GM19468 (cell line): ENCODE data around the gene SLC16A12.
"Not testable (repeated sequence)": the region's sequence is repeated elsewhere in the genome, so short reads cannot be mapped to it uniquely, and the experiment has no call there.

Source experiments
- ATAC-seq: cut with Tn5 transposase; IDR thresholded peaks from one replicate; pipeline ENCODE4 v1.9.1; 2021; ENCODE audit warnings: mild to moderate bottlenecking, moderate library complexity, moderate number of reproducible peaks; ENCODE audit not compliant: unreplicated experiment; ENCODE audit errors: extremely low read depth

The SLC16A12 gene

DNA sequence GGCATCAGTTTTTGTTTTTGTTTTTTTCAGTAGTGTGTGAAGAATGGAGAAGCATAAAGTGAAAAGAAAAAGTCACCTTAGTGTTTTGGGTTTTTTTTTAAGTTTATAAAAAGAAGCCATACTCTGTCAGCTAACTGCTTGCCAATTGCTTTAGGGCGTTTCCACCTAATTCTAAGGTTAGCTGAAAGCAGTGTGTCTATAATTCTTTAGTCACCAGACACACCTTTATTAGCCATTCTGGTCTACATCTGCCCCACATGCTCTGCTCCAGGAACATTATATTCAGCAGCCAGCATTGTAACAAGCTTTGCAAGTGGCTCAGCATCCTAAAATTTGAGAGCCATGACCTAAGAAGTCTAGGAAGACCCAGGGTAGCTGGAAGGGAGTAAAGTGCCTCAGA lies 14.1 kb upstream of the SLC16A12 start:
- ATAC-seq: no peak

DNA sequence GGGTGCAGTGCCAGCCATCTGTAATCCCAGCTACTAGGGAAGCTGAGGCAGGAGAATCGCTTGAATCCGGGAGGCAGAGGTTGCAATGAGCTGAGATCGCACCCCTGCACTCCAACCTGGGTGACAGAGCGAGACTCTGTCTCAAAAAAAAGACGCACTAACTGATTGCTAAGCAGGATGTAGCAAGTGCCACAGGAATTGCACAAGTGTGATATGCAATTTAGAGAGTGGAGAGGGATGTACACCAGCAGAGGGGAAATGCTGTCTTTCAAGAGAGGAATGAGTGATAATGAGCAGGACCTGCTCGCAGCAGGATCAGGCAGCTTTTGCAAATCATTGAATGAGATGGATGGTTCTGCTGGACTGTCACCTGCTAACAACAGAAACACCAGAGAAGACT lies 13.3 kb upstream of the SLC16A12 start:
- no peak for ATAC-seq

DNA sequence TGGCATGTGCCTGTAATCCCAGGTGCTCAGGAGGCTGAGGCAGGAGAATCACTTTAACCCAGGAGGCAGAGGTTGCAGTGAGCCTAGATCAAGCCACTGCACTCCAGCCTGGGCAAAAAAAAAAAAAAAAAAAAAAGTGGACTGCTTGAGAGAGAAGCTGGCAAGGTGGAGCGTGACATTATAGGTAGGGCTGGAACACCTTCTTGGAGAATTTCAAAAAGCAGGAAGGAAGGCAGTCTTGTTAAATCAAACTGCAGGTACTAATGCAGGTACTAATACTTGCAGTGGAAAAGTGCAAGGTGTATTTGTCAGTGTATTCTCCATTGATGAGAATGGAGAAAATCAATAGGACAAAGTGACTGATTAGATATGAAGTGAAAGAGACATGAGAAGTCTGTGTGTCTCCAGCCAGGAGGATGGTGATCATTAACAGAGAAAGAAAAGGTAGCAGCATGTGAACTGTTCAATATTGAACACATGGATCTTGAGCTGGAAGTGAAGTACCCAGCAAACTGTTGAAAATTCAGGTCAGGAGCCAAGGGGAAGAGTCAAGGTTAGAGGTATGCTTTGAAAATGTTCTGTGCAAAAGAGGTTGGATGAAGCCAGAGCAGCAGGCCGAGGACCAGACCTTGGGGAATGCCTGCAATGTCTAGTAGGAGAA lies 12.6 kb upstream of the SLC16A12 start:
- no peak for ATAC-seq

DNA sequence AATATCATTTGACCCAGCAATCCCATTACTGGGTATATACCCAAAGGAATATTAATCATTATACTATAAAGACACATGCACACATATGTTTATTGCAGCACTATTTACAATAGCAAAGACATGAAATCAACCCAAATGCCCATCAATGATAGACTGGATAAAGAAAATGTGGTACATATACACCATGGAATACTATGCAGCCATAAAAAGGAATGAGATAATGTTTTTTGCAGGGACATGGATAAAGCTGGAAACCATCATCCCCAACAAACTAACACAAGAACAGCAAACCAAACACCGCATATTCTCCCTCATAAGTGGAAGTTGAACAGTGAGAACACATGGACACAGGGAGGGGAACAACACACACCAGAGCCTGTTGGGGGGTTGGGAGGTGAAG lies 11.3 kb upstream of the SLC16A12 start:
- not testable (repeated sequence) for ATAC-seq

DNA sequence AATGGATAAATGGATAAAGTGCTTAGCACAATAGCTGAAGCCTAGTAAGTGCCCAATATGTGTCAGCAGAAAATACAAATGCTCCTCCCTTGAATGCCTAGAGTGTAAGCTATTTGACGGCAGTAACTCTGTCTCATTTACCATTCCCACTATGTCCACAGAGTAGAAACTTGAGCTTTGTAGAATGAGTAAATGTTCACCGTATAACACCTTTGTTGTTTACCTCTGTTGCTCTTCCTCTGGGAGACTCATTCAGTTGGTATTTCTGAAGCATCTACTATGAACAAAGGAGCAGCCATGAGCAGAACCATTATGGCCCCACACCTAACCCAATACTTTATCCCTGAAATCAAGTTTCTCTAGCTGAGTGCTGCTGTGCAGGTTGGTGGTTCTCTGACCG lies 8.4 kb upstream of the SLC16A12 start:
- no peak for ATAC-seq

DNA sequence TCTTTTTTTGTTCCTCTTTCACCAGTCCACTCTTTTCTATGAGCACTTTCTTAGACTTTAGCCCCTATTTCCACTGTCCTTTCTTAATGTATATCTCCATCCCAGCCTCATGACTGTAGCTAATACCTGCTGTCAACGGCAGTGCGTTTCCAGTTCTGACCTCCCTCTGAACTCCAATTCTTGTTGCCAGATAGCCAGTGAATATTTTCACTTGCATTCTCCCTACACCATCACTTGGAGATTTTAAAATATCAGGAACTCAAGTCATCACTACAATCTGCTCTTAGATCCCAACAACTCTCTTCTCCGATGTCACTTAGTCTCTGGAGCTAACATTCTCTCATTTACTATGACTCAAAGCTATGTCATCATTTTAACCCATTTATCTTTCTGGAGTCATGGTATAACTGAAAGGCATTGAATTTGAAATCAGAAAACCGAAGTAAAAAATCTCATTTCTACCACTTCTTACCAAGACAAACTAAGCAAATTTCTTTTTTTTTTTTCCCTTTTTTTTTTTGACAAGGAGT lies 5.1 kb upstream of the SLC16A12 start:
- ATAC-seq: no peak

DNA sequence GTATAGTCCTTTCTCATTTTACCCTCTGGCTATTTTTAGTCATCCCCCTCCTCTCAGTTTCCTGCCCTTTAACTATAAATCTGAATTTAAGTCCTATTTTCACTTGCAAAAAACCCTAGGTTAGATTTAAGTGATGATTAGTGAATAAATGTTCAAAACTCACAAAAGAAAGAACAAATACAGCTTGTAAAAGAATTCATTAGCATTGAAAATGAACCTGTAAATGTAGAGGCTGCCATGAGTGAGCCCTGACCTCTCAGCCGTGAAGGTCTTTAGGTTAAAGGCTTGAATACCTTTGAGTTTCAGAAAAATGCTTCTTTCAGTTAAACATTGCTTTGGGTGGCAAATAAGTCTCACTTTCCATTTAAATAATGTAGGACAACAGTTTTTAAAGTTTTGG lies 2.0 kb upstream of the SLC16A12 start:
- ATAC-seq: no peak

DNA sequence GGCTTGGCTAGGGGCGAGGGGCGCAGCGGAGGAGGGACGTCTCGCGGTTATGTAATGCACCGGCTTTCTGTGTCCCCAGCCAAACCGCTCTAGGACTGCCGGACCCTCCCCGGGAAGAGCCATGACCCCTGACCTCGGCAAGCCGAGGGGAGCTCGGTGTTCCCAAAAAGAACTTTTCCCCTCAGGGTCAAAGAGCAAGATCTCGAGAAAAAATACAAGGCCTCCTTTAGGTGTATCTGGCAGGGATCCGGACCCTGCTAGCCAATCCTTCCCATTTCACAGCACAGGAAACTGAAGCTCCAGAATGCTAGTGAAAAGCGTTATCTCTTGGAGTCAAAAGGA lies 590 bp upstream of the SLC16A12 start:
- no peak for ATAC-seq

DNA sequence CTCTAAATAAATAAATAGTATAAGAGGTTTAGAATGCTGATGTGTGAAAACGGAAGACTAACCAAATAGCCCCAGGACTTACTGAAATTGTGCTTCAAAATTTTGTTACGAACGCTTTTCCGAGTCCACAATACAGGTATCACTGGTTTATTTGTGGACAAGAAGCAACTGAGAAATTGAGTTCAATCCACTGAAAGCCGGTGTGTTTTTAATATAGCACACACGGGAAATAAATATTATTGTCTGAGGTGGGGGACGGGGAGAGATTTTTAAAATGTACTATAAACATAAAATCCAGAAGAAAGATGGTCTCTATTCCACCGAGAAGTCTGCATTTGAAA lies 598 bp downstream of the SLC16A12 start:
- ATAC-seq: no peak

DNA sequence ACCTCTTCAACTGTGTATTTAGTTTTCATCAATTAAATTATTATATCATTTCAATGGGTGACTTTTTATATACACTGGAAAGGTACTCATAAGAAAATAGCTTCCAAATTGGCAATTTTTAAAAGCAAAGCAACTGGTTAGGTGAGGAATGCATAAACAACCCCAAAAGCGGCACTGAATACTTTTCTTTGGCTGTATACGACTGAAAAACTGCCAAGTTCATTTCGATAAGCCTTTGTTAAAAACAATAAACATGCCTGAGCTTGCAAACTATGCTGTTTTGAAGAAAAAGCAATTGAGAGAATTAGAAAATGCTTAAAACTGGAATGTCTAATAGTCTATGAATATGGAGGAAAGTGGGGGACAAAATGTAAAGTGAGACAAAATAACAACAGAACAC lies 2.9 kb downstream of the SLC16A12 start:
- ATAC-seq: no peak

DNA sequence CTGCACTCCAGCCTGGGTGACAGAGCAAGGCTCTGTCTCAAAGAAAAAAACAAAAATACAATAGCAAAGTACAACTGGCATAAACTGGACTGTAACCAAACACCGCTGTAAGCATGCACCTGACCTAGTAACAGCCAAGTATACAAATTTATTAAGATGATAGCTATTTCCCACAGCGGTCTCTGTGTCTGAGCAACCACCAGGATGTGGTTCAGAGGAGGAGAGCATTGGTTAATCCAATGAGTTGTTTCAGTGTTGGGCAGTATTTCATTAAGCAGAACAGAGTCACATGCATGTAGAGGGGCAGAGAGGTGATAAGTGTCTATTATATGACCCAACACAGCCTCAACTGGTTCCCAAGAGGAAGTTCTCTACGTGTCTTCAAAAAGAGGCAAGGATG lies 4.0 kb downstream of the SLC16A12 start:
- ATAC-seq: no peak

DNA sequence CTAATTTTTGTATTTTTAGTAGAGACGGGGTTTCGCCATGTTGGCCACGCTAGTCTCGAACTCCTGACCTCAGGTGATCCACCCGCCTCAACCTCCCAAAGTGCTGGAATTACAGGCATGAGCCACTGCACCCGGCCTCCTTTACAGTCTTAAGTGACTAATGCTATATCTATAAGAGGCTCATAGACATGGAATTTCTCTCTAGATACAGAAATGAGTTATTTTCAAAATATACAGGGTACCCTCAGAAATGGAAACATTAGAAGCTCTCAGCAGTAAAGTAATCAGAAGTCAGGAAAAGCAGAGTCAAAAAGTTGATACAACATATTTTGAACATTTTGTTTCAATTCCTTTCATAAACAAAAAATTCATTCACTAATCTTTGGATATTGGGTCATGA lies 5.7 kb downstream of the SLC16A12 start:
- not testable (repeated sequence) for ATAC-seq

DNA sequence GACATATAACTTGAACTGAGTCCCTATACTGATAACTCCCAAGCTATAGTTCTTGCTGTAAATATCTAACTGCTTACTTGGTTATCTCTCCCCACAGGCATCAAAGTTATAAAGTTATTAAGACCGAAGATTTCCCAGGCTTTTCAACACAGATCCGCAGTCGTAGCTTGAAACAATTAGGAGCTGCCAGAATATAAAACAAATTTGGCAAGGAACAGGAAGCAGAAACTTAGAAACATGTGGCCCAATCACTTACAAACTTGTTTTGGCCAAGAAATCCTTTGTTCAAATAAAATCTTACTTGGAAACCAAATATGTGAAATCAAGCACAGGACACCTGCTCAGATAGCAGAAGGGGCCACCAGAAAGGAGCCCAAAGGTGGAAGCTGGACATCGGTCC lies 9.0 kb downstream of the SLC16A12 start:
- ATAC-seq: no peak

DNA sequence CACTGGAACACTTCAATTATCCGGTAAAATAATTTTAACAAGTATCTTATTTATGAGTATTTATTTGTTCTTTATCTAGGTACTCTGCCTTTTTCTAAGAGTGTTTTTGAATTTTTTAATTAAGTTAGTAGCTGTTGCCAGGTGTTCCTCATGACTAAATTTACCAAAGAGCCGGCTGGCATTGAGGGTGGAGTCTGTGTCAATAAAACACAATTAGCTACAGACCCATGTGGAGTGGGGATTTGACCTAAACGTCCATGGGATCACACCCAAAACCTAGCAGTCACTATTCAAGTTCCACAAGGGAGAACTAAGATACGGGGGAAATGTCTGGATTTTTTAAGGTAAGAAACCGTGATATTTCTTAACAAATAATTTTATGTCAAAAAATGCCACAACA lies 9.8 kb downstream of the SLC16A12 start:
- ATAC-seq: no peak

DNA sequence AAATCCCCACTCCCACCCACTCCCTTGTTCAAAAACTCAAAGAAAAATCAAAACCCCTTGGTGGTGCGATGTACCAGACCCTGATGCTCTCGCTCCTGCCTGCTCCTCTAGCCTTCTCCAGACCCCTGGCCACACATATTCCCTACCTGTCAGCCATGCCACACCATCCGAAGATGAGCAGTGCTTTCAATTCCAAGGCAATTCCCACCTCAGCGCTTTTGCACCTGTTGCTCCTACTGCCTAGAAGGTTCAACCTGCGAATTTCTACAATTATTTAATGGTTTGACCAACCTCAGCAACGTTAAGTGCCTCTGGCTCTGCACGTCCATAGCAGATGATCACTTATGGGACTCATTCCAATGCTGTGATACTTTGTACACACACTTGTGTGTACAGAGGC lies 11.1 kb downstream of the SLC16A12 start:
- ATAC-seq: no peak

DNA sequence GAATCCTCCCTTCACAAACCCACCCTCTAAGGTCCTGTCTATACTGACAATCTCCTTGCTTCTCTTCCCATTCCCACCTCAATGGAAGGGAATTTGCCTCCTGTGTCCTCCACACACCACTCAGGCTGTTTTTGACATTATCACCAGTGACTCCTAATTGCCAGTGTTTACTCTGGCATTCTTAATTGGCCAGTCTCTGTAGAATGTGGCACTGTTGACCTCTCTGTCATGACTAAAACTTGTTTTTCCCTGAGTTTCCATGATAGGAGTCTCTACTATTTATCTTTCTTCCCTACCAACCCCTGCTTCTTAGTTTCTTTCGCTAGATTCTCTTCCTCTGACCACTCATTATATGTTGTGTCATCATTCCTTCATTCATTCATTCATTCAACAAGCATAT lies 12.1 kb downstream of the SLC16A12 start:
- ATAC-seq: no peak

DNA sequence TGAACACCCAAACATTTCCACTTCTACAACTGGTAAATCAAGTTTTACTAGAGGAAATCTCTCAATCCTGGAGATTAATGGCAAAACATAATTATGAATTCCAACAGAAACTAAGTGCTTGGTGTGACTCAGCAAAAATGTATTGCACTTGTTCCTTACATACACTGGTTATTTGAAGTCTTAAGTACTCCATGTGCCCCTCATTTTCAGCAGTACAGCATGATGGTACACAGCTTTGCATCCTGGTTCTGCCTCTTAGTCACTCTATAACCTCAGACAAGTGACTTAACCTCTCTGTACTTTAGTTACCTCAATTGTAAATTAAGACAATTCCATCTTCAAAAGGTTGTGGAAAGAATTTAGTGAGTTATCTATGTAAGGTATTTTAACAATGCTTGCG lies 12.9 kb downstream of the SLC16A12 start:
- no peak for ATAC-seq

DNA sequence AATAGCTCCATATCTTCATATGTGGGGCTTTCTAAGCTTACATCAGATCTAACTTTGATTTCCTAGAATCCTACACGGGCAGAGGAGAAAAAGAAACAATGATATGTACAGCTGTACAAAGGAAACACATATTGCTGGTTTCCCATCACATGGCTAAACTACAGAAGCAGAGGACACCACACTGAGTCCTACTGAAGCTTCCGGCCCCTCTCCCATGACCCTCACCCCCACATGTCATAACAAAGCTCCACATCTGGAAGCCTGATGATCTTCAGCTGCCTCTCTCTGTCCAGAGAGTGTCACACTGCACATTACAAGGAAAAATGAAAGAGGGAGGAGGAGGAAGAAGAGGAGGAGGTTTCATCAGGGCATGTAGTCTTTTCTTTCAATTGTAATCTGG lies 14.0 kb downstream of the SLC16A12 start:
- ATAC-seq: no peak

DNA sequence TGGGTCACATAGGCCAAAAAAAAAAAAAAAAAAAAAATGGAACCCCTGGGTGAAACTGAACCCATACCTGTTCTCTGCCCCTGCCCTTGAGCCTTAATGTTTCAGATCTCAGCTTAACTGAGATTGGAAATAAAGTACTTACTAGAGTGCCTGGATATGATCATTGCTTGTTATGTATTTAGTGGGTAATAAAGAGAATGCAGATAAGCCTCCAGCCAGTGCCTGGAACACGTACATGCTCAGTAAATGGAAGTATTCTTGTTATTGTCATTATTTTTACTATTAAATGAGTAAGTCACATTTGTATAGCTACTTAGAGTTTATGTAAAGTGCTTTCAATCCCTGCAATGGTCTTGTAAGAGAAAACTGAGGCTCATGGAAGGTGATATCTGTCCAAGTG lies 14.7 kb downstream of the SLC16A12 start:
- no peak for ATAC-seq

DNA sequence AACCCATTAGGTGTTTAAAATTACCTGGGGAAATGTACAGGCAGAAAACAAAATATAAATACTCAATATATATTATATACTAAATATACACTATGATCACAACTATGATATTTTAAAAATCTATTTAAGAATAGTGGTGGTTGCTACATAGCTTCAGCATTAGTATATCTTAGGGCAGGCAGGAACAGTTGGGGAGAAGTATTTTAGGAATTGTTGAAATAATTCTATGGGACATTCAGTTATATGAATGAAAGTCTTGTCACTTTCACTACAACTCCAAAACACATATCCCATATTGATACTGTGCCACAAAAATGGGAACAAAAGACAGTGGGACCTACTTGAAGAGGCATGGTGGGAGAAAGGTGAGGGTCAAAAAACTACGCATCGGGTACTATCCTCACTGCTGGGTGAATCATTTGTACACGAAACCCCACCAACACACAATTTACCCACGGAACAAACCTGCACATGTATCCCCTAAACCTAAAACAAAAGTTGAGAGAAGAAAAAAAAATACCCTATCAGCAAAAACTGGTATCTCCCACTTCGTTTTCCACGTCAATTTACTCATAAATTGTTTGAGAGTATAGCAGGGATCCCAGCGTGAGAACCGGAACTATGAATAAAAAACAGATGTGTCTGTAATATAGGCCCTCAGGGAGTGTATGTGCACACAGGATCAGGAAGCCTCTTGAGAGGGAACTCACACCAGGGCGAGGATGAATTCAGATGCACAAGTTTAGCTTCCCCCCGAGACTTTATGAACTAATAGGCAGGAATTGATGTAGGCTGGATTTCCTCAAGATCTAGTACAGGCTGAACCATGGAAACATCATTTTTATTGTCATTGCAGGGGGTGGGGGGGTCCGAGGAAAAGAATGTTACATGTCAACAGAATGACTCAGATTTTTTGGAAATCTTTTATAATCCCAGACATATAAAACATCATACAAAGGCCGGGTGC lies 16.2 kb downstream of the SLC16A12 start:
- no peak for ATAC-seq

DNA sequence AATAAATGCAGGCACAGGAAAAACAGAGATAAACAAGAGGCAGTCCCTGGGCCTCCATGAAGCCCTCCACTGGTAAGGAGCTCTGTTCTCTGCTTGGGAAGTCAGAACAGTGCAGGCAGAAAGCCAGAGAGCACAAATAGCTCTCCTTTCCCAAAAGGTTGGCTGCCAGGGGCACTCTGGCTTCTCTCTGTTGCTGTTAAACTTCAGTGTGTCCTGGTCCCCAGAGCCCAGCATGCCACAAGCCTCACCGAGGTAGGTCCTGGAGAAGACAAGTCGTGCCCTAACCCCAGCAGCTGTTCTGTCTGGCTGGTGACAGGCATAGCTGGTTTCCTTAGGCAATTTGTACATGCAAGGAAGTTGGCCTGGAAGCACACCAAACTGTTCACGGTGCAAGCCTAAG lies 17.3 kb downstream of the SLC16A12 start:
- no peak for ATAC-seq
